Tongue (tissue), 2 donors: ENCODE results near the gene CD68. TPM values are rescaled to one million over a fixed set of nuclear protein-coding genes. Genes with fewer than 3 reads are reported as not detected.

ENCODE experiments used
- DNase-seq: peaks from one replicate; pipeline ENCODE4 v3.0.0-alpha.2; 2015
- total RNA-seq: library from RNA; depleted of rRNA; stranded (reverse); fragments of >200 nt; gene quantifications from one replicate; pipeline ENCODE4 v1.2.3, GENCODE V29; 2014

Gene CD68
- 2.4 TPM for total RNA-seq

DNA sequence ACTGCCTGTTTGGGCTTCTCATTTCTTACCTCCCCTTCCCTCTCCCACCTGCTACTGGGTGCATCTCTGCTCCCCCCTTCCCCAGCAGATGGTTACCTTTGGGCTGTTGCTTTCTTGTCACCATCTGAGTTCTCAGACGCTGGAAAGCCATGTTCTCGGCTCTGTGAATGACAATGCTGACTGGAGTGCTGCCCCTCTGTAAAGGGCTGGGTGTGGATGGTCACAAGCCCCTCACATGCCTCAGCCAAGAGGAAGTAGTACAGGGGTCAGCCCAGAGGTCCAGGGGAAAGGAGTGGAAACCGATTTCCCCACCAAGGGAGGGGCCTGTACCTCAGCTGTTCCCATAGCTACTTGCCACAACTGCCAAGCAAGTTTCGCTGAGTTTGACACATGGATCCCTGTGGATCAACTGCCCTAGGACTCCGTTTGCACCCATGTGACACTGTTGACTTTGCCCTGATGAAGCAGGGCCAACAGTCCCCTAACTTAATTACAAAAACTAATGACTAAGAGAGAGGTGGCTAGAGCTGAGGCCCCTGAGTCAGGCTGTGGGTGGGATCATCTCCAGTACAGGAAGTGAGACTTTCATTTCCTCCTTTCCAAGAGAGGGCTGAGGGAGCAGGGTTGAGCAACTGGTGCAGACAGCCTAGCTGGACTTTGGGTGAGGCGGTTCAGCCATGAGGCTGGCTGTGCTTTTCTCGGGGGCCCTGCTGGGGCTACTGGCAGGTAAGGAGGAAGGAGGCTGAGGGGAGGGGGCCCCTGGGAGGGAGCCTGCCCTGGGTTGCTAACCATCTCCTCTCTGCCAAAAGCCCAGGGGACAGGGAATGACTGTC, at the start of gene CD68:
Gene CD68, plus strand, starts transcription at position 638 of the 833 bp plus-strand sequence. Its CDS starts 40 bp downstream, at position 678.
- DNase-seq, result peak; percentile 53

DNA sequence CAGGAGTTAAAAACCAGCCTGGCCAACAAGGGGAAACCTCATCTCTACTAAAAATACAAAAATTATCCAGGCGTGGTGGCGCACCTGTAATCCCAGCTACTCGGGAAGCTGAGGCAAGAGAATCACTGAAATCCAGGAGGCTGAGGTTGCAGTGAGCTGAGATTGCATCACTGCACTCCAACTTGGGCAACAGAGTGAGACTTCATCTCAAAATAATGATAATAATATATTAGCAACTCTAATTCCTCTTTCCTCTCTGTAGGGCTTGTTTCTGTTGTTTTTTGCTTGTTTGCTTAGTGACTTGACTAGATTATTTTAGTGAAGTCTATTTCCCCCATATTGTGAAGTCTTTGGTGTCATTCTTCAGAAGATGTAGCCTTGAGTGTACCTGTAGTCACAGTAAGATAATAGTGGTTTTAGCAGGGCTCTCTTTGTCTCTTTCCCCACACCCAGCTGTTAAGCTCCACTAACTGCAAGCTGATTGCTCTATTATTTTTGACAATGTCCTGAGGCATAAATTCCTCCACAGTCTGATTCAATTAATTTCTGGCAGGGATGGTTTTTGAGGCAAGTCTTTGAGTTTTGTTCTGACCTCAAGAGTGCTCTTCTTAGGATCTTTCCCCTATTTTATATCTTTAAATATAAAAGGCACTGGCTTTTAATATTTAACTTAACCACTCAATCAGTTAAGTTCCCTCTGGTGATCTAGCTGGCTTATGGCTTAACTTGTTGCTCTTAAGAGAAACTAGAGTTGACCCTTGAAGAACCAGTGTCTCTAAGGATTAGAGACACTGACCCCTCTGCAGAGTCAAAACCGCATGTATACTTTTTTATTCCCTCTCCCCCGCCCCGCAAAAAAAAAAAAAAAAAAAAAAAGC, 49.2 kb upstream of the CD68 start:
- DNase-seq, result no peak

GRCh38 chr17:7538050-7538449, 41.4 kb upstream of the CD68 start:
- no peak for DNase-seq

DNA sequence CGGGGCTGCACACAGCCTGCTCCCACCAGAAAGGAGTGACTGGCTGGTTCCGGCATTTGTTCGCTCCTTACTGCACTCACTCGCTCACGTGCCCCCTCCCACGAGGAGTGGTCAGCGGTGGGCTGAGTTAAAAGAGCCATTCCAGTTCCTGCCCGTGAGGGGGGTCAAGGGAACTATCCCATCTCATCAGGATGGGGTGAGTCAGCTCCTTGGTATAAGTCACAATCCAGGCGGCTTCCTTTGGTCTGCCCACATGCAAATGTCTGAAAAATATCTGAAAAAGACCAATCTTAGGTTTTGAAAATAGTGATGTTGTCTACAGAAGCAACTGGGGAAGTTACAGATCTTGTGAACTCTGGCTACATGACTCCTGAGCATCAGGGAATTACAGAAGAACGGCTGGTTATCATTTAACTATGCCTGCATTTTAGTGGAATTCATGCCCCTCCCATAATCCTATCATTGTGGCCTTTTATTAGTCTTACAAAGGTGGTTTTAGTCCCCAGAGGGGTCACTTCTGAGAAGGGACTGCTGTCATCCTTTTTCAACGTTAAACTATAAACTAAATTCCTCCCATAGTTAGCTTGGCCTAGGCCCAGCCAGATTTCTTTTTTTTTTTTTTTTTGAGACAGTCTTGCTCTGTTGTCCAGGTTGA, 40.4 kb upstream of the CD68 start:
- no peak for DNase-seq

DNA sequence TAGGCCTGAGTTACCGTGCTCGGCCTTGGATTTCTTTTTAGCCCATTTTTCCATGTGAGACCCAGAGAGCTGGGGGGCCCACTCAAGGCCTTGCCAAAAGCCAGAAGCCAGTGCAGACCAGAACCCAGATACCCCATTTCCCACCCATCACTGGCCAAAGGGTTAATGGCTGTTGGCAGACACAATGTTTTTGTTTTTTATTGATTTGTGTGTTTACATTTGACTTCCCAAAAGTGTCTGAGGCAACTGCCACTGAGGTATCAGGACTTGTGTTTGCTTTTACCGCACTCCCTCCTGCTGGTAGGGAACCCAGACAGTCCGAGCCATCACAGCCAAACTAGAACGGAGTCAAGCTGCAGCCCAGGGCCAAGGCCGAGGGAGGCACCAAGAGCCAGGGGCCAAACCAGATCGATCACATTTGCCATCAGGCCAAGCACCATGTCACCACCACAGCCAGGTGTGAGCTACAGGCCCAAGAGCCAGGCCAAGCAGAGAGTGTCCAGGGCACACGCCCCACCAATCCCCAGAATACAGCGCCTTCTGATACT, 38.3 kb upstream of the CD68 start:
- no peak for DNase-seq

- DNase-seq, result no peak
Observed at GRCh38 chr17:7544911-7545310, 34.5 kb upstream of the CD68 start.

GRCh38 chr17:7548585-7549400, 30.6 kb upstream of the CD68 start, which contains the start of gene TNFSF12:
TNFSF12 (plus strand) TSS chr17:7549058; CDS start chr17:7549154, 96 bp downstream.
- peak; percentile 64 for DNase-seq

- no peak for DNase-seq
Observed at GRCh38 chr17:7549401-7550055, 29.9 kb upstream of the CD68 start.

DNA sequence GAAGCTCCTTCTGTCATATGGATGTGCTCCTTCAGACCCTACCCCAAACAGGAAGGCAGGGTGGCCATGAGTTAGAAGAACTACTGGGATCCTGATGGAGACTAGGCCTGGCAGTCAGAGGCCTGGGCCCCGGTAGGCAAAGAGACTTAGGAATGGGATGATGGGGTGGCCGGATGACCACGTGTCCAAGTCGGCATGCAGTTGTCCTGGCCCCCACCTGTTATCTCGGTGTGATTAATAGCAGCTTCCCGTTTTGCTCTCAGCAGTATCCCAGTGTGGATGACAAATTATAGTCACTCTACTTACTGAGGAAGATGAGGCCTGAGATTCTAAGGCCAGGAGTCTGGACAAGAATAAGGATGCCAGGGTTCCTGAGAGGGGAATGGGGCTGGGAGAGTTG, 29.1 kb upstream of the CD68 start:
- no peak for DNase-seq

DNA sequence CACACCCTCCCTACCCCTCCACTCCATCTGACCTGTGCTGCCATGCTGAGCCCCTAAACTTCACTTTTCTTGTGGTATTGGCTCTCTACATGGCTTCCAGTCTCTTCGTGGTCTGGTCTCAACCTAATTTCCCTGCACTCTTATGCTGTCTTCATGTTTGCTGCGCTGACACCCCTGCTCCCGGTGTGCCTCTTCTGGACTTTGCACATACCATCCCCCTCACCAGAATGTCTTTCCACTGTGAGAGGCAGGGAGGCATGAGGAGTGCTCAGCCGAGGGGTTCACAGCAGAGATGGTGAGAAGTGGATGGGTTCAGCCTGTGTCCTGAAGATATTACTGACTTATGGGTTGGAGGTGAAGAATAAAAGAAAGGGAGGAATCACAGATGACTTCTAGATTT, 28.0 kb upstream of the CD68 start:
- DNase-seq, result no peak

- no peak for DNase-seq
Observed at GRCh38 chr17:7552621-7553051, 26.8 kb upstream of the CD68 start.

DNA sequence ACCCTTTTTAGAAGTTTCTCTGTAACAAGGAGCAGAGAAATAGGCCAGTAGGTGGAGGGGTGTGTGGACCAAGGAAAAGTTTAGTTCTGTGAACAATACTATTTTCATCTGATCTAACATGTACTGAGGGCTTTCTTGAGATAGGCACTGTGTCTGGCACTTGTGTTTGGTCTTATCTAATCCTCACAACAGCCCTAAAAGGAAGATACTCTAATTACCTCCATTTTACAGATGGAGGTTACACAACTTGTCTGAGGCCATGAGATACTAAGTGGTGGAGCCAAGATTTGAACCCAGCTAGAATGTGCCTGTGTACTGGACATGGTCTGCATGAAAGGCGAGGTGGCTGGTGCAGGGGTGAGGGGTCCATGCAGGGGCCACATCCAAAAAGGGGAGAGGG, 26.1 kb upstream of the CD68 start:
- DNase-seq, result no peak

- DNase-seq, result no peak
Observed at GRCh38 chr17:7555320-7555948, 24.0 kb upstream of the CD68 start.

GRCh38 chr17:7556627-7557026, 22.8 kb upstream of the CD68 start:
- DNase-seq, result no peak

GRCh38 chr17:7557147-7557764, 22.2 kb upstream of the CD68 start:
- DNase-seq, result no peak

DNA sequence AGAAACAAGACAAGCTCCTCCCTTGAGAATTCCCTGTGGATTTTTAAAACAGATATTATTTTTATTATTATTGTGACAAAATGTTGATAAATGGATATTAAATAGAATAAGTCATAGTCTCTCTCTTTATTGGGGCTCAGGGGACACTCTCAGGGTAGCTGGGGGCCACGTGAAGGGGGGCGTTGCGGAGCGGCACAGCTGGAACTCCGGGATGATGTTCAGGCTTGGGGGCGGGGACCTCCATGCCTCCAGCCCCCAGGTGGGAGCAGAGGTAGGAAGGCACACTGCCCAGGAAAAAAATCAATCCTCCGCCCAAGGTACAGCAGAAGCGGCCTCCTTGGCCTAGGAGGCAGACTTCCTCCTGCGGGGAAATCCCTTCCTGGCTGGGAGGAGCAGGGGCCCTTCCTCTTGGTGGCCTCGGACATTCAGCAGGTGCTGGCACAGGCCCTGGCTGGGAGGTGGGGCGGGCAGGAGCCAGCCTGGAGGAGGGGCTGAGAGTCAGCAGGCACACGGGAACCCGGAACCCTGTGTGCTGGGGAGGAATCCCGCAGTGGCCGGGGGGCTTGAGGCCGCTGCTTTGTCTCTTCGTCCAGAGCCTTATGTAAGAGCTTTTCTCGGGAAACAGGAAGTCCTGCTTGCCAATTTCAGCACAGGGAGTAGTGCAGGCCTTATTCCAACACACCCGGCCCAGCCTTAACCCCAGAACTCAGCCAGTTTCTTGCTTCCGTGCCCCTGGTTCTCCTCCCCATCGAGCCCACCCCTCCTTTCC, 21.5 kb upstream of the CD68 start:
- DNase-seq, result peak; percentile 88

DNA sequence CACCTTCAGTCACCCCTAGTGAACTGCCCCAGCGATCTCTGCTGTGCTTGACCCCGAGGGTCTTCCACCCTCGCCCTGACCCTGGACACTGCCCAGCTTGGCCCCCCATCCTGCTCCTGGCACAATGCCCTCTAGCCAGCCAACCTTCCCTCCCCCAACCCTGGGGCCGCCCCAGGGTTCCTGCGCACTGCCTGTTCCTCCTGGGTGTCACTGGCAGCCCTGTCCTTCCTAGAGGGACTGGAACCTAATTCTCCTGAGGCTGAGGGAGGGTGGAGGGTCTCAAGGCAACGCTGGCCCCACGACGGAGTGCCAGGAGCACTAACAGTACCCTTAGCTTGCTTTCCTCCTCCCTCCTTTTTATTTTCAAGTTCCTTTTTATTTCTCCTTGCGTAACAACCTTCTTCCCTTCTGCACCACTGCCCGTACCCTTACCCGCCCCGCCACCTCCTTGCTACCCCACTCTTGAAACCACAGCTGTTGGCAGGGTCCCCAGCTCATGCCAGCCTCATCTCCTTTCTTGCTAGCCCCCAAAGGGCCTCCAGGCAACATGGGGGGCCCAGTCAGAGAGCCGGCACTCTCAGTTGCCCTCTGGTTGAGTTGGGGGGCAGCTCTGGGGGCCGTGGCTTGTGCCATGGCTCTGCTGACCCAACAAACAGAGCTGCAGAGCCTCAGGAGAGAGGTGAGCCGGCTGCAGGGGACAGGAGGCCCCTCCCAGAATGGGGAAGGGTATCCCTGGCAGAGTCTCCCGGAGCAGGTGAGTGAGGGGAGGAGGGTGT, 20.7 kb upstream of the CD68 start, which contains the start of gene TNFSF13:
Gene TNFSF13, plus strand, starts transcription at position 207 of the 776 bp plus-strand sequence. Its CDS starts 290 bp downstream, at position 497.
- no peak for DNase-seq
